HL-60 (cell line): ENCODE data around the gene FHL2.

ENCODE experiments used
- CTCF ChIP-seq: IDR thresholded peaks from one replicate; pipeline ENCODE4 v1.5.1; 2011; ENCODE audit warnings: low read length, control low read depth, inconsistent platforms; ENCODE audit not compliant: insufficient read depth
- REST ChIP-seq: IDR thresholded peaks from 2 replicates; pipeline ENCODE4 v1.6.1; 2012; ENCODE audit warnings: low read depth; ENCODE audit not compliant: insufficient replicate concordance

GRCh38 chr2:105400138-105400540, 1.3 kb upstream of the FHL2 start:
- TF ChIP-seq CTCF (no peak), REST (no peak)
